HEK293T (cell line): ENCODE measurements around the gene MLXIPL.

ENCODE experiments used
- BHLHE40 ChIP-seq: fragments of 450-650 bp; IDR thresholded peaks from 2 replicates; pipeline ENCODE4 v1.6.1; 2016; ENCODE audit warnings: mild to moderate bottlenecking, moderate library complexity, borderline replicate concordance
- FOXK2 ChIP-seq: fragments of 450-650 bp; IDR thresholded peaks from 2 replicates; pipeline ENCODE4 v1.6.1; 2016; ENCODE audit warnings: mild to moderate bottlenecking

DNA sequence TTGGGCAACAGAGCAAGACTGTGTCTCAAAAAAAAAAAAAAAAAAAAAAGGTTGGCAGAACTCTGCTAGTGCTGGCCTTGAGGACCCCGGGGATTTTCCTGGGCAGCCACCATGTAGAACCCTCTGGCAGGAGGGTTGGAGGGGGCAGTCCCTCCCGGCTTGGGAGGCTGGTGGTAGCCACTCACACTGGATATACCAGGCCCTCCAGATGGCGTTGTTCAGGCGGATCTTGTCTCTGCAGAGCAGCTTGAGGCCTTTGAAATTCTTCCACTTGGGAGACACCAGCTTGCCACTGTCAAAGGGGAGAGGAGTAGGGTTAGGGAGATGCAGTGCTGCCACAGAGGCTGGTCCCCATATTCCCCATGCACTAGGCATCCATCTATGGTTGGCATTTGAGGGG lies 8.4 kb downstream of the MLXIPL start:
- TF ChIP-seq BHLHE40 (no peak), FOXK2 (no peak)
